Measurements from ENCODE around the gene FRMD4A.
A peak's percentile ranks its signal among the peaks of the same experiment; 100 is the strongest.
"Not testable (repeated sequence)": the region's sequence is repeated elsewhere in the genome, so short reads cannot be mapped to it uniquely, and the experiment has no call there.

FRMD4A gene

GRCh38 chr10:14235566-14236195 lies 95.0 kb downstream of the FRMD4A start:
- no peak for DNase-seq

DNA sequence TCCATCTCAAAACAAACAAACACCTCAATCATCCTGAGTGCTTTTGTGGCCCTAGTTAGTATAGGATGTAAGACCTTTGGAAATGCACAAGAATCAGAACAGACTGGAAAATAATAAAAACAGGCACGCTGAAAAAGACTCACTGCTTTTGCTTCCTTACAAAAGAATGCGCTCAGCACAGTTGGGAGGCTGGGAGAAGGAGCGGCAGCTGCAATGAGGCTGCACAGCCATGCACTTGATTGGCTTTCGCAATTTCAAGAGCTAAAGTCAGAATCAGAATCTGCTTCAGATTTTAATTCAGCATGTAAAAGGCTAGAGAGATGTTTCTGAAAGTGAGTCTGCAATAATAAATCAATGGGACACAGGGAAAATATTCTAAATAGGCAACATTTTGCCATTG lies 97.2 kb downstream of the FRMD4A start:
- DNase-seq, result no peak

DNA sequence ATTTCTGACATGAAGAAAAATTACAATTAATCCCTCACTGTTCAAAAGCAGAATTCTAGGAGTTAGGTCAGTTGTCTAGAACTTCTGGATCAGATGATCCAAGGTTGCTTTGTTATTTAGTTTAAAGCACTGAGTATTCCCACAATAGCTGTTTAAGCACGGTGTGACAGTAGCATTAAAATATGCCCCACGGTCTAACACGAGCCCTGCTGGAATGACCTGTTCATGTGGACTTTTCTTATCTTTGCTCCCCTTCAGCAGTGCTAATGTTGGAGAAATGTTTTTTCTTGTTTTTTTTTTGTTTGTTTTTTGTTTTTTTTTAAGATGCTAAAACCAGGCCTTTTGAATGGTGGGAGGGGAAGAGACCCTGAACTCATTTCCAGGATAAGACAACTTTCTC lies 101.9 kb downstream of the FRMD4A start:
- DNase-seq, result not testable (repeated sequence)

DNA sequence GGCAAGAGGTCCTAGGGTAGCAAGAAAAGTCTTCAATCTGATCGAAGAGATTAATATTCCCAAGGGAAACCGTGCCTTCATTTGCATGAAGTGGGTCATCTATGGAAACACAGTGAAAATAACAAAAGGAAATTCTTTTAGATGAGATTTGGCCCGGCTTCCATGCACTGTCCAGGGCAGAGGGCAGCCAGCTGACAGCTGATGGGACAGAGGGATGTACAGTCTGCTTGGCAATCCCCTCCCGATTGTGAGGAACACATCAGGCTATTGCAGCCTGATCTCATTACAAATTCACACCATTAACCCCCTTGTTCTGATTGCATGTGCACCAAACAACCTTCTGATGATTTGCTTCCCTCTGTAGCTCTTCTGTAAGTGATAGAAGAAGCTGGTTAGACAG lies 105.3 kb downstream of the FRMD4A start:
- DNase-seq, result no peak

DNA sequence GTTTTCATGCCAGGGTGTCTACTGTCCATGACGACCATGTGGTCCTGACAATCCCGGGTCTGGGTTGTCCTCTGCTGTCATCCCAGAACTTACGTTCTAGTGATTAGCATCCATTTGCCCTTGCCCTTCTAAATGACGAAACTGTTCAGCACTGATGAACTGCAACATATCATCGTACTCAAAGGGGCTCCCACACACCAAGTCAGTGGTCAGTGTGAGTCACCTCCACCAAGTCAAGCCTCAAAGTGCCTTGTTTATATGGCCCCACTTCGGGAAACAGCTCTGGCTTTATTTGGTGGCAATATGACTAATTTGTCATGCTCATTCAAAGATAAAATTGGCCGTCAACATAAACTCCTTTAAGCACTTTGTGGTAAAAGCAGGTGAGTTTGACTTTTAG lies 110.7 kb downstream of the FRMD4A start:
- no peak for DNase-seq

DNA sequence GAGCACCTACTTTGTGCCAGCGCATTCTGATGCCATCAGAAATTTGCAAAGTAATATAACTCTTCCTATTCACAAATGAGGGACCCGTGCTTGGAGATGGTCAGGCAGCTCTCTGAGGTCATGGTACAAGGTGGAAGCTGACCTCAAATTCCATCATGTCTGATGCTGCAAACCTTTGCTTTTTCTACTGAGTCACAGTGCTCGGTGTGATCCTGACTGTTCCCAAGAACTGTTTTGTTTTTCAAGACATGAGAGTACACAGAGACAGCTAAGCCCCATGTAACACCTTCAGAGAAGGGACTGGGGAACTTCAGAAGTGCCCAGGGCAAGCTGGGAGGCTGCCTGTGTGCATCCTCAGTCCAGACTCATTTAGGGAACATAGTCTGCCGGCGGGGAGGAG lies 111.3 kb downstream of the FRMD4A start:
- DNase-seq, result no peak

- DNase-seq, result no peak
These were observed 115.1 kb downstream of the FRMD4A start for GRCh38 chr10:14215641-14216040.

GRCh38 chr10:14213703-14214102 lies 117.0 kb downstream of the FRMD4A start:
- DNase-seq, result not testable (repeated sequence)

DNA sequence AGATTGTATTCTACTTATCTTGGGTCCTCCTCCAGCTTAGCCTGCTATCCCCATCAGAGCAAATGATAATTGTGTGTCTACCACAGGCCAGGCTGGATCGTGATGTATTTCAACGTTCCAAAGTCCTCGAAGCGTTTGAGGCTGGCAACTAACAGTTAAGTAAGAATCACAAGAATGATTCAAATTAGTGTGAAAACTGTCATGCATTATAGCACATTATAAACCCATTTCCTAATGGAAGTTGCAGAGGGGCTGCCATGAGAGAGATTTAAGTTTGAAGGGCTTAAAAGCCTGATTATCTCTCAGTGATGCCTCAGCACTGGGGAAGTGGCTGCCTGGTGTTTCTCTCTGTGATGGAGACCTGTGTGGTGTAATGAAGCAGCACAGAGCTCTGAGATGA lies 119.1 kb downstream of the FRMD4A start:
- DNase-seq, result no peak

DNA sequence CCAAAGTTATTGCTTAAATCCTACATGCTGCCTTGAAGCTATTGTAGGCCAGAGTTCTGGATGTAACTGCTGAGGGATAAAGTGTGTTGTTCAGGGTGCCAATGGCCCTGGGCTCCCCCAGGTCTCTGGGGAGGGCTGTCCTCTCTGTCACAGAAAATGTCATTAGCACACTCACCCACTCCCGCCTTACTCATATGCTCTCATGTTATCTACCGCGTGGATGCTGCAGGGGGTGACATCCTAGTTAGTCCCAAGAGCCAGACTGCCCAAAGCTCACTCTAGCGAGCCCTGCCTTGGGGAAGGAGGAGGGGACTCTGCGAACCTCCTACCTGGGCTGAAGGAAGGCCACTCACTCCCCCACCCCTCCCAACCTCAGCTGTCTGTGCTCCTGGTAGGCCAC lies 122.5 kb downstream of the FRMD4A start:
- no peak for DNase-seq

- DNase-seq, result no peak
These were observed 125.5 kb downstream of the FRMD4A start for GRCh38 chr10:14205233-14205632.

DNA sequence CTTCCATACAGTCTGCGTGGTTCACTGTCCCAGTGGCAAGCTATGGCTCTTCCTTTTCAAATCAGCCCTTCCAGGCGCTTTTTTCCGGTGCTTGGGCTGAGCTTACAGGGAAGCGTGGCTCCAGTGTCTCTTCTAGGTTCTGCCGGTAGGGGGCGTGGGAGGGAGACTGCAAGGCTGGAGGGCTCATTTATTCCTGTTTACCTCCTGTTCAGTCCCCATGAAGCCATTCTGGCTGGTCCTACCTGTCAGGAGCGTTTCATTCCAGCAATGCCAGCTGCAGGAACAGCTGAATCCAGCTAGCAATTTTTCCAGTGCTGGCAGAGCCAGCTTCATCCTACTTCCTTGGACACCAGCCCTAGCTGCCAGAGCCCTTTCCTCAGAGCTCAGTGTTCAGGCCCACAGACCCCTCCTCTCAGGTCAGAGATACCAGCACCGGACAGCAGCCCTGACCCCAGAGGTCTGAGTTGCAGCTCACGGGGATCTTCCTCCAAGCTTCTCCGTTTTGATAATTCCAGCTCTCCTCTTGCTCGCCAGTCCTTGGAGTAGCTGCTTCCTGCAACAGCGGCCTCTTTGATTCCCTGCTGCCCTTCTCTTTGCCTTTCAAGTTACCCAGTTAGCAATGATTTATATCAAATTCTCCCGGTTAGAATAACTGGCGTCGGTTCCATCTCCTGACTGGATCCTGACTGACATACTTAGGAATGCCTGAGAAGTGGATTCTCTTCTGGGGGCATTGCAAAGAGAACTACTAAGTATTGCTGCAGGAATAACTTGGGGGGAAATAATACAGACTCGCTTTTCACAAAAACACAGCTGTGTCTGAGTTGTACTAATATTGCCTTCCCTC lies 129.8 kb downstream of the FRMD4A start:
- DNase-seq, result peak; percentile 37

DNA sequence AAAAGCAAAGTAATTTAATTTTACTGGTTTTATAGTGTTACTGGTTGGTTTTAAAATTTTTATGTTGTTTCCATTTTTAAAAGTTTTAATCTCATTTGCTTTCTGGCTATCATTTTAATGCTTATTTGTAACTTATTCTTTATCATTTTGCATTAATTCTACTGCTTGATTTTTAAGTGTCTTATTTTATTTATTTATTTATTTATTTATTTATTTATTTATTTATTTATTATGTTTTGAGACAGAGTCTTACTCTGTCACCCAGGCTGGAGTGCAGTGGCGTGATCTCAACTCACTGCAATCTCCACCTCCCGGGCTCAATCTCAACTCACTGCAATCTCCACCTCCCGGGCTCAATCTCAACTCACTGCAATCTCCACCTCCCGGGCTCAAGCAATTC lies 131.6 kb downstream of the FRMD4A start:
- DNase-seq, result not testable (repeated sequence)

DNA sequence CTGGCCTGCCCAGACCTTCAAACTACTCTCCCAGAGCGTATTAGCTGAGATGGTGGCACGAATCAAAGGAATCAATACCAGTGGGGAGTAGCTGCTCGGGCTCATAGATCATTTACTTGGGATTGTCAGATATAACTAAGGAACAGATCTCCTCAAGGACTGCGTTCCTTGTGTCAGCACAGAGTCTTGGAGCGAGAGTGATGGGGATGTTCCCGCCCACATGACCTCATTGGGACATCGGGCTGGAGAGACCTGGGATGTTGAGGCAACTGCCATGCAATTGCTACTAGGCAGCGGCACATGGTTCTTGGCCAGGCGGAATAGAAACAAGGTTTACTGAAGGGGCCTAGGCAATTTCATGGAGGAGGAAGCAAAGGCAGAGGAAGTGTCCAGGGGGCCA lies 132.6 kb downstream of the FRMD4A start:
- DNase-seq, result no peak

- no peak for DNase-seq
These were observed 134.6 kb downstream of the FRMD4A start for GRCh38 chr10:14196113-14196512.

- DNase-seq, result no peak
These were observed 135.3 kb downstream of the FRMD4A start for GRCh38 chr10:14195433-14195832.

DNA sequence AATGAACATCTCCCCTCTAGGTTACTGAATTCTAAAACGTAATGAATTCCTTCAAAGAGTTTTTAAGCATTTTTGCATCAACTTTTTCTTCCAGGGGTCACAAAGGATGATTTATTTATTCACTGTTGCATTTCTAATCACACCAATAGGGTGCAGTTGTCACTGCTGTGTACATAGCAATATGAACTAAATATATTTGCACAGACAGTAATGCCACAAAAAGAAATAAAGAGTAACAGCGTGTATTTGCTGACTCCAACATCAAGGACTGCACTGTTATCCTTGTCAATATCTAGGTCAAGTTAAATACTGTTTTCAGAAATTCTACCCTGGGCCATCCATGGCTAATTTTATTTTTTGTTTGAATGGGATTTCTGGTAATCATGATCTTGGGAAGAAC lies 138.0 kb downstream of the FRMD4A start:
- DNase-seq, result no peak

GRCh38 chr10:14191871-14192270 lies 138.9 kb downstream of the FRMD4A start:
- DNase-seq, result no peak

DNA sequence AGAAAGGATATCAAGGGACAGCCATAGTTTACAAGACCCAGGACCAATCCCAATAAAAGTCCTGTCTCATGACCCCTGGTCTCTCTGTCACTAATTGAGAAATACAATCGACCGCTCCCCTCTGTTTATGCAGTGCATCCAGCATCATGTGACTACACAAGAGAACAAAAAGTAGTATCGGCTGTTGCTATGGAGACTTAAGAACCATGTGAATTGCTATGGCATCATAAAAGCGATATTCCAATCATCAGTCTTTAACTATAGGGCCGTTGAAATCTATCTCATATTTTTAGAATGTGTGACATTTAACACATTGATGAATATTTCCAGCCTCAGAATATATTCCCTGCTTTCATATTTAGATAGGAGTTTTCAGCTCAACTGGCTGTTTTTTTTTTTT lies 139.3 kb downstream of the FRMD4A start:
- no peak for DNase-seq

- DNase-seq, result no peak
These were observed 140.0 kb downstream of the FRMD4A start for GRCh38 chr10:14190702-14191101.

- DNase-seq, result peak; percentile 6
These were observed 144.5 kb downstream of the FRMD4A start for GRCh38 chr10:14186245-14186644.

DNA sequence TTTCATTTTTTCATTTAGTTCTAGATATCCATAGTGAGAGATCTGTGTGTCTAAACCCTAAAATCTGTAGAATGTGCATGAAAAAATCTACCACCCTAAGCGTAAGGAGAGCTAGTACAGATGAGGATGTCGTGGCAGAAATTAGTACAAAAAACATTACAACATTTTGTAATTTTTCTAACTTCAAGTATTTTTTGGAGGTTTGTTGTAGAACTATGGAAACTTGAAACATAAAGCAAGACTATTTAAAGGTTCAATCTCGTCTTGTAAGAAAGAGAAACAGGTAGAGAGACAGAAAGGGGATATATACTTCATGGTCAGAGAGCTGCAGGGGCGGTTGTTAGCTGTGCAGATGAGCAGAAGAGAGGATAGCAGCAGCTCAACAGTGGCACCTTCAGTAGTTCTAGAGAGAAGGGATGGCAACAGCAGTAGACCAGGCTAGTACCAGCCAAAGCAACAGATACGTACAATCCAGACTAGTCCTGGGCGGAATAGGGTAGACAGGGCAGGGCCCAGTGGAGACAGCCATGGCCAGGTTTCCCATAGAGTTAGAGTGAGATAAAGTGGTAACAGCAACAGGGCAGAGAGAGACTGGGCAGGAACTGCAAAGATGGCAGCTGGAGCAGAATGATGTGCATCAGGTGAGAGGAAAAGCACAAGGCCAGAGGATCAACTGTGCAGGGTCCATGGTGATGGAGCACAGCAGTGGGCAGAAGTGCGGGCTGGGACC lies 145.2 kb downstream of the FRMD4A start:
- DNase-seq, result peak; percentile 80

DNA sequence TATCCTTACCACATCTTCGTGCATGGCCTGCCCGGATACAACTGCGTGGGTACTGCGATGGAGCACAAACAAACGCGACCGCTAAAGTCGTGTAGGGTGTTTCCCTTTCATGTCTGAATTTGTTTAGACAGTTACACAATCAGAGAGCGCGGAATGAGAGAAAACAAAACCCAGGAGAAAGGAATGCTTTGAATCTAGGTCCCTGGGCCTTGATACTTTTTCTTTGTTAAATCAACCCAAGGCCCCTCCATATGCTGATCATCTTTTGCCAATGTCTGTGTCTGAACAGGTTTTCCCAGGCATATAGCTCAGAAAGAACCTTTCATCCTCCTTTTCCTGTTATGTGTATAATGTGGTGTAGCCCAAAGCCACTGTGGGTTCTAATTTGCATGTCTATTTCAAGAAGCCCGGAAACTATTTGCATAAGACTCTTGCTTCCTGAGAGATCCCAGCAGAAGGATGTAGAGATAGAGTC lies 145.8 kb downstream of the FRMD4A start:
- DNase-seq, result peak; percentile 64

DNA sequence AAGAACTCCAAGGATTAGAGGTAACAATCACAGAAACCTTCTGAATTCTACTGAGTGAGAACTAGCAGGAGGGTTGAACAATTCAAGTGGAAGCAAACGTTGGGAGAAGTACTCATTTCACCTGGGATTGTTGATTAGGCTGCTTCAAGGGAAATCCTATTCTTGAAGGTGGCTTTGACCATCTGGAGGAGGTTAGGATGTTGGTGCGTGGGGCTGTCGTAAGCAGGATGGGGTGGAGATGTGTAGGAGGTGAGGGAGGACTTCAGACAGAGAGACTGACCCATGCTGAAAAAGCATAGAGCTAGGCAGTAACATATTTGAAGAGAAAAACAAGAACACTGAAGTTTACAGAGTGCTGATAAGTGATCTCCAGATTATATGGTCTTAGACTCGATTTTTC lies 147.9 kb downstream of the FRMD4A start:
- no peak for DNase-seq

Data from activated CD4-positive, alpha-beta T cell treated with anti-CD3 and anti-CD28 coated beads for 48 hours (primary cell).